ENCODE measurements around the gene IL21R.
"Not testable (repeated sequence)": the region's sequence is repeated elsewhere in the genome, so short reads cannot be mapped to it uniquely, and the experiment has no call there.

IL21R gene

DNA sequence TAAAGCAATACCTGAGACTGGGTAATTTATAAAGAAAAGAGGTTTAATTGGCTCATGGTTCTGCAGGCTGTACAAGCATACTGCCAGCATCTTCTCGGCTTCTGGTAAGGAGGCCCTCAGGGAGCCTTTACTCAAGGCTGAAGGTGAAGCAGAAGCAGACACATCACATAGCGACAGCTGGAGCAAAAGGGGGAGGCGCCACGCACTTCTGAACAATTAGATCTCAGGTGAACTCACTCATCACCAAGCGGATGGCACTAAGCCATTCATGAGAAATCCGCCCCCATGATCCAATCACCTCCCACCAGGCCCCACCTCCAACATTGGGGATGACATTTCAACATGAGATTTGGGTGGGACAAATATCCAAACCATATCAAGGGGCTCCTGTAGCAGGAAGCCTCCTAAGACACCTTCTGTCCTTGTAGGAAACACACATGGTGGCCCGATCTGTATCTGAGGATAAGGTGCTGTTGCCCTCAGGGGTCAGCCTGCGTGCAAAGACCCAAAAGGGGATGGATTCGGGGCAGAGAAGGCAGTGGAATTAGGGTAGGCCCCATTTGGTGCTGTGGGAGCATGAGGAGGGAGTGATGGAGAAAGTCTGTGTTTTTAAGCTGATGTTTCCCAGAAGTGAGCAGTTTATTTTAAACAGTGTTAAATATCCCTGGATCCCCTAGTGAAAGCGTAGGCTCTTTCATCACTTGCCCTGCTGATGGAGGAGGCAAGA, 23.0 kb downstream of the IL21R start:
- in situ Hi-C loops (cut with MboI; ENCODE audit: low sequenced_read_pairs) = no loop called here

DNA sequence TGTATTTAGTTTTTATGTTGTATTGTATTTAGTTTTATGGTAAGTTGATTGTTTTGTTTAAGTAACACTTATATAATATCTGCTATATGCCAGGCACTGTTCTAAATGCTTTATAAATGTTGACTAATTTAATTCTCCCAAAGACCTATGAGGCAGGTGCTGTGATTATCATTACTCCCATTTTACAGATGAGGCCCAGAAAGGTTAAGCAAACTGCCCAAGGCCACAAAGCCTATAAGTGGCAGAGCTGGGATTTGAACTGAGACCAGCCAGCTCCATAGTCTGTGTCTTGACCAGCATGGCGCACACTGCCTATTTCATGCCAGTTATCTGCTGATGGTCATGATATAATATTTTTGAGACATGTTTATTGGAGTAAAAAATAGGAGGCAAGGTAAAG, 24.0 kb downstream of the IL21R start:
- in situ Hi-C loops (cut with MboI; ENCODE audit: low sequenced_read_pairs) = no loop called here

DNA sequence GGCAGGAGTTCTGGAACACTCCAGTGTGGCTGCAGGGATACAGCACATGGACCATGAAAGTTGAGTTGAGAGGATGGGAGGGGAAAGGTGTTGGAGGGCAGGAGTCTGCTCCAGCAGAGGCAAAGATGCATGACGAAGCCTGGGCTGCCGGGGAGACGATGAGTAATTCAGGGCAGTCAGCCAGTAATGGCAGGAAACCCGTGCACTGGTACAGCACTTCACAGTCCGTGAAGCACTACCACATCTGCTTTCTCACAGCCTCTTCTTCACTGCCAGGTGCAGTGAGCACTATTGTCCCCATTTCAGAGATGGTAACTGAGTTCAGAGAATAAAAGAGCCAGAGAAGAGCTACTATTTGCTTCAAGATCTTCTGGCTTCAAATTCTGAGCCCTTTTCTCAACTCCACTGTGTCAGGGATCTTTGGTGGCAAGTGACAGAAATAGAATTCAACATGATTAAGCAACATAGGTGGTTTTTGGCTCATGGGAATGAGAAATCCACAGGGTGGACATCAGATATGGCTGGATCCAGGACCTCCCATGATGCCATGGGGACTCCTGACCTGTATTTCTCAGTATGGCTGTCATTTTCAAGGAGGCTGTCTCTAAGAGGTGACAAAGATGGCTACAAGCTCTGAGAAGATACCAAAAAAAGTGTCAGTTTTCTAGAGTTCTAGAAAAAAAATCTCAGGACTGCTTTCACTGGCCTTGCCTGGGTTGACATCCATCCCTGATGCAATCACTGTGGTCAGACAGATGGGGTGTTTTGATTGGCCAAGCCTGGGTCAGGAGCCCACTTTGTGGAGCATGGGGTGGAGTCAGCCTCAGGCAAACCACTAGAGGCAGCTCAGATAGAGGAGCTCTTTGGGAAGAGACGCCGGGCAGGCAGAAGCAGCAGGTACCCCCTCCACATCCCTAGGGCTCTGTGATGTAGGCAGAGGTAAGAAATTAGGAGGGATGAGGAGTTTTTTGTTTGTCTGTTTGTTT, 24.7 kb downstream of the IL21R start:
- in situ Hi-C loops (cut with MboI; ENCODE audit: low sequenced_read_pairs) = no loop called here

DNA sequence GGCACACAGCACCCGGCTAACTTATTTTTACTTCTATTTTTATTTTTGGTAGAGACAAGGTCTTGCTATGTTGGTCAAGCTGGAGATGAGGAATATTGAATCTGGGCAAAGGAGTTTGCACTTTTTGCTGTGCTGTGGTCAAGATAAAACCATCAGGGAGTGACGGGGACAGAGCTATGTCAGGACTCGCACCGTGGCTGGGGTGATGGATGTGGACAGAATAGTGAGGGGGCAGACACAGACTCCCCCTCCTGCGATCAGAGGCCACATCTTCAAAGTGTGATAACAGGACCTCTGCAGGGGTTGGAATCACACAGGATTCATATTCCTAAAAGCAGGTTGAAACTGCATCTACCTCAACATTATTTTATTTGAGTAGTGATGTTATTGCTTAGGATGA, 25.6 kb downstream of the IL21R start:
- in situ Hi-C loops (cut with MboI; ENCODE audit: low sequenced_read_pairs) = no loop called here

DNA sequence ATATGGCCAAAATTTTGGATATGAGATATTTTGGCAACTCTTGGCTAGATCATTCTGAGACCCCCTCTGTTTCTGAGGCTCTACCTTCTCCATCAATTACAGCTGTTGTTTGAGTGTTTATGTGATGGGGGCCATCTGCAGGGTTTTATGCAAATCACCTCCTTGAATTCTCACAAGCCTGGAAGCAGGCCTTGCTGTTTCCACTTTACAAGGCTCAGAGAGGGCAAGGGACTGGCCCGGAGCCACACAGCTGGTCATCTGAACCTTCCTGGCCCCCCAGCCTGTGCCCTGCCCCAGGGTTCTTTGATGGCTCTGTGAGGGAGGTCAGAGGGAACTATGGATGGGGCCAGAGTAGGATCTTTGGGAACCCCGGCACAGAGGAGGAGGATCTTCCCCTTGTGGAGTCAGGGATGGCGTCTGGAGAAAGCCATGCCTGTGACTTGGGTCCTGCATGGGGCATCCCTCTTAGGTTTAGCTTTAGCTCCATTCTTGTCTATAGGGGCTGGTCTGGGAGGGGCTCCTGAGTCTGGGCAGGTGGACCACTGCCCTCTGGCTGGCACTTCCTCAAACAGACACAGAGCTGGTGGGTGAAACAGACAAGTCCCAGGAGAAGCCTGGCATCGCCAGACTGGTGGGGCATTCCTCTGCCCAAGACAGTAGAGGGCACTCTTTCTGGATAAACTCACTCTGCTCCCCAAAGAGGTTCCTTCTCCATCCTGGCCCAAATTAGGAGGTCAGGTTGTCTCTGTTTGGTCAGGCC, 26.2 kb downstream of the IL21R start:
- in situ Hi-C loops (cut with MboI; ENCODE audit: low sequenced_read_pairs) = no loop called here

DNA sequence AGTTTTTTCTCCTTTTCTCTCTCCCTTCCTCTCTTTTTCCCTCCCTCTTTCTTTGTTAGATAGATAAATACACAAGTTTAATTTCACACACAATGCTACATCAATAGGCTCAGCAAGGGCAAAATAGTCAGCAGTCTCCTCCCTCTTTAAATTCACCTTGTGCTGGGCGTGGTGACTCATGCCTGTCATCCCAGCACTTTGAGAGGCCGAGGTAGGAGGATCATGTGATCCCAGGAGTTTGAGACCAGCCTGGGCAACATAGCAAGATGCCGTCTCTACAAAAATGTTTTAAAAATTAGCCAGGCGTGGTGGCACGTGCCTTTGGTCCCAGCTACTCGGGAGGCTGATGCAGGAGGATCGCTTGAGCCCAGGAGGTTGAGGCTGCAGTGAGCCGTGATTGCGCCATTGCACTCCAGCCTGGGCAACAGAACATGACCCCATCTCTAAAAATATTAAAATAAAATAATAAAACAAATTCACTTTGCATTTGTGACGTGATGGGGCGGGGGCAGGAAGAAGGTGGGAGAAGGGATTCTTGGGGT, 27.4 kb downstream of the IL21R start:
- in situ Hi-C loops (cut with MboI; ENCODE audit: low sequenced_read_pairs) = no loop called here

DNA sequence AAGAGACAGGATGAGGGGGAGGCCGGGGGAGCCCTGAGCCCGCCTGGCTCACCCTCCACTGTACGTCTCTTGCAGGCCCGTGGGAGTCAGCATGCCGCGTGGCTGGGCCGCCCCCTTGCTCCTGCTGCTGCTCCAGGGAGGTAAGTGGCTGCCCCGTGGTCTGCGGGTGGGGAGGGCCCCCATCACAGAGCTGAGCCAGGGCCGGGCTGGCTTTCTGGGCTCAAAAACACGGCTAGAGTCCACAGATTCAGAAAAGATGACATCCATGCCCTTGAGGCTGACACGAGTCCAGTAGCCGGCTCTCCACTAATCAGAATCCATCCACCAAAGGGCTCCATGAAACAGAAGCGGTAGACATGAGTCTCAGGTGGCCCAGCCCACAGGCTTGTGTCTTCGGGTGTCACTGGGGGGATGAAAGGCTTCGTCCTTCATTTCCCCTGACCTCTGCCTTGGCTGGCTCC, 28.0 kb downstream of the IL21R start:
- in situ Hi-C loops (cut with MboI; ENCODE audit: low sequenced_read_pairs) = no loop called here

DNA sequence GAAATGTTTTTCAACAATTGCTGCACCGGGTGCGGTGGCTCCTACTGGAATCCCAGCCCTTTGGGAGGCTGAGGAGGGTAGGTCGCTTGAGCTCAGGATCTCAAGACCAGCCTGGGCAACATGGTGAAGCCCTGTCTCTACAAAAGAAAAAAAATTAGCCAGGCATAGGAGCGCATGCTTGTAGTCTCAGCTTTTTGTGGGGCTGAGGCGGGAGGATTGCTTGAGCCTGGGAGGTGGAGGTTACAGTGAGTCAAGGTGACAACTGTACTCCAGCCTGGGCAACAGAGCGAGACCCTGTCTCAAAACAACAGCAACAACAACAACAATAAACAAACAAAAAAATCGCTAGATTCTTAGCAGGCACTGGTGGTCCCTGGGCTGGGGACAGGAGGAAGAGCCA, 28.5 kb downstream of the IL21R start:
- in situ Hi-C loops (cut with MboI; ENCODE audit: low sequenced_read_pairs) = no loop called here

DNA sequence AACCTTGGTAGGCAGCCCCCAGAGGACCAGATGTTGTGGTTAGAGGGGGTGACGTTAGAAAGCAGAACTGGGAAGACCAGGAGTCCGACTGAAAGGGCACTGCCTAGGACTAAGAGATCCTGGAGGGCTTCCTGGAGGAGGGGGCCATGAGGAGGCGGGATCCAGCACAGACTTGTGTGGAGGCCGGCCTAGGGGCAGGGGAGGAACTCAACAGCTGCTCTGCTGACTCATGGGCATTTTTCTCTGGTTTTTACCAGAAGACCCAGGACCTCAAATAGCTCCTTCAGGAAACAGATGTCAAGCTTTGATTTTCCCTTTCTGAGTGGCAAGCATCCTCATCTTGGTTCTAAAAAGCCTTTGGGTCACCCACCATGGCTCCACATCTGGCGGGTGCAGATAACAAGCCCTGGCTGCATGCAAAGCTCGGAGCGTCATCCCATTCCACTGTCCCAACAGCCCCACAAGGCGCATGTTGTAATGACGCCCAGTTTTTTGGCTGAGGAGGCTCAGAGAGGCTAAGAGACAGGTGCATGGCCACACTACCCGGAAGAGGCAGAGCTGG, 29.0 kb downstream of the IL21R start:
- in situ Hi-C loops (cut with MboI; ENCODE audit: low sequenced_read_pairs) = no loop called here

DNA sequence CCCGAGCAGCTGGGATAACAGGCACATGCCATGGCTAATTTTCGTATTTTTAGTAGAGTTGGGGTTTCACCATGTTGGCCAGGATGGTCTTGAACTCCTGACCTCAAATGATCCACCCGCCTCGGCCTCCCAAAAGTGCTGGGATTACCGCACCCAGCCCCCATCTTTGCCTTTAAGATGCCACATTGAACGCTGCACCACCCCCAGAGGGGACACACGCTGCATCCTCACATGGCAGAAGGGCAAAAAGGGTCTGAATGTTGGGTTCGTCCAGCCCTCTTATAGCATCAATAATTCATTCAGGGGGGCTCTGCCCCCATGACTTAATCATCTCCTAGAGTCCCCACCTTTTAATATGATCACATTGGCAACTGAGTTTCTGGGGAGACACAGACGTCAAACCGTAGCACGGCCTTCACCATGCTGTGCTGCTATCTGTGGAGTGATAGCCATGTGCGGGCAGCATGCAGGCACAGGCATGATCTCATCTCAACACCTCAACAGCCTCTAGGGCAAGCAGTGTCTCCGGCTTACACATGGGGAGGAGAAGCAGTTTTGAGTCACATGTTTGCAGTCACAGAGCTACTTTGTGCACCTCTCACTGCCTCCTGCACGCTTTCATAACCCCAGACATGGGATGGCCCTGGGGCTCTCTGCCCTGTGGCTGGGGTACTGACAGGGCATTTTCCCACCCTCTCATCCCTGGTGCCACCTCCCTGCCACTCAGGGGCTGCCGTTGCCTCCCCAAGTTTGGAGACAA, 30.0 kb downstream of the IL21R start:
- in situ Hi-C loops (cut with MboI; ENCODE audit: low sequenced_read_pairs) = no loop called here

DNA sequence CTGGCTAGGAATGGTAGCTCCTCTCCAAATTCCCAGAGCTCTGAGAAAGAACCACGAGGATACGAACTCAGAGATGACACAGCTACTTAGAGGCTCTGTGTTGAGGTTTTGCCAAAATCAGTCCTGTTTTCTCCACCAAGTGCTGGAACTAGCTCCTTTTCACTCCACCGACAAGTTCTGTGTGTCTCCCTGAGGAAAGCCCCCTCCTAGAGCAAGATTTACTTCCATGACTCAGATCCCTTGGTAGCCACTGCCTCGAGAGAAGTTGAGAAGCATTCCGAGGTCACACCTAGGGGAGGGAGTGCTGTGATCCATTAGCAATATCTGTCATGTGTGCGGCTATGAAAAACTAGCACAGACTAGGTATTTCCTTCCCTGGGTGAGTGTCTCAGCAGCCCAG, 30.6 kb downstream of the IL21R start:
- in situ Hi-C loops (cut with MboI; ENCODE audit: low sequenced_read_pairs) = no loop called here

DNA sequence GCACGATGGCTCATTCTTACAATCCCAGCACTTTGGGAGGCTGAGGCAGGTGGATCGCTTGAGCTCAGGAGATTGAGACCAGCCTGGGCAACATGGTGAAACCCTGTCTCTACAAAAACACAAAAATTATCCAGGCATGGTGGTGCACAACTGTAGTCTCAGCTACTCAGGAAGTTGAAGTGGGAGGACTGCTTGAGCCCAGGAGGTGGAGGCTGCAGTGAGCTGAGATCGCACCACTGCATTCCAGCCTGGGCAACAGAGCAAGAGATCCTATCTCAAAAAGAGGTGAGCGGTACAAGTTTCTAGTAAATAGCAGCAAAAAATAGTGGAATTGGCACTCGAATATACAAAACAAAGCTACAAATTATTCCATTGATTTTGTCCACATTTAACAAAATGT, 31.2 kb downstream of the IL21R start:
- in situ Hi-C loops (cut with MboI; ENCODE audit: low sequenced_read_pairs) = not testable (repeated sequence)

DNA sequence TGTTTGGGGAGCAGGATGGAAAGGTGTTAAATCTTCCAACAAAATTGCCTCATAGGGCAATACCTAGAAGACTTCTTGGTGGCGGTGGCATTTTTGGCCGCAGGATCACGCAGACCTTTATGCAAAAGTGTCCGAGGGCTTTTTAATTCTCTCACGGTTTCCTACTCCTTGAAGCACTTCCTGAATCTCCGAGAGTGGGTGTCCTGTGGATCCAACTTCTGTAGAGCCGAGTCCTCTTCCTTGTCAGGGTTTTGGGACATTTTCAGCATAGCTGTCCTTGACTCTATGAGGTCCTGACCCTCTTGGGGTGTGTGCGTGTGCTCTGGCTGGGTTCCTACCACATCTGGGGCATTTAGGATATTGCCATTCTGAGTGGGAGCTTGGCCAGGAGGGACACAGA, 31.7 kb downstream of the IL21R start:
- in situ Hi-C loops (cut with MboI; ENCODE audit: low sequenced_read_pairs) = no loop called here

DNA sequence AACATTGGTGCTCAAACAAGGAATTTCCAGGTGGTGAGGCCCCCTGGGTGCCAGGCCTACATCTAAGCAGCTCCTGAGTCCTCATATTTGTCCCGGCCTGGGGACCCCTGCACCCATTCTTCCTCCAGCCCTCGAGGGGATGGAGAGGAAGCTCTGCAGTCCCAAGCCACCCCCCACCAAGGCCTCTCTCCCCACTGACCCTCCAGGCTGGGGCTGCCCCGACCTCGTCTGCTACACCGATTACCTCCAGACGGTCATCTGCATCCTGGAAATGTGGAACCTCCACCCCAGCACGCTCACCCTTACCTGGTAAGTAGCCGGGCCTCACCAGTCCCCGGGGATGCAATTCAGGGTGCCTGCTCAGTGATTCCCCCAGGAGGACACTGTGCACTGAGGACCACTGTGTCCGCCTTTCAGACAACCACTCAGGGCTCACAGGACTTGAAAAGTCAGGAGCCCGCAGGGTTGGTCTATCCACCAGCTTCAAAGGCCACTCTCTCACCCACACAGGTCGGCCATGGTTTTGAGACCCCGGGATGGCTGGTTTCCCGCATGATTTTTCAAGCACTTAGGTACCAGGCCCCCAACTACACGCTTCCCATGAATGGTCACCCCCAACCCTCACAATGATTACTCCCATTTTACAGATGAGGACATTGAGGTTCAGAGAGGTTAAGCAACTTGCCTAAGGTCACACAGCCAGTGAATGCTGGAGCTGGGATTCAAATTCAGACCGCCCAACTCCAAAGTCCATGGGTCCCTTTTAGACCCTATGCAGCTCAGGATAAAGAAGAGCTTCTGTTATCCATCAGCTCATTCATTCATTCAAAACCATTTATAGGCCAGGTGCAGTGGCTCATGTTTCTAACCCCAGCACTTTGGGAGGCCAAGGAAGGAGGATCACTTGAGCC, 32.4 kb downstream of the IL21R start:
- in situ Hi-C loops (cut with MboI; ENCODE audit: low sequenced_read_pairs) = no loop called here

DNA sequence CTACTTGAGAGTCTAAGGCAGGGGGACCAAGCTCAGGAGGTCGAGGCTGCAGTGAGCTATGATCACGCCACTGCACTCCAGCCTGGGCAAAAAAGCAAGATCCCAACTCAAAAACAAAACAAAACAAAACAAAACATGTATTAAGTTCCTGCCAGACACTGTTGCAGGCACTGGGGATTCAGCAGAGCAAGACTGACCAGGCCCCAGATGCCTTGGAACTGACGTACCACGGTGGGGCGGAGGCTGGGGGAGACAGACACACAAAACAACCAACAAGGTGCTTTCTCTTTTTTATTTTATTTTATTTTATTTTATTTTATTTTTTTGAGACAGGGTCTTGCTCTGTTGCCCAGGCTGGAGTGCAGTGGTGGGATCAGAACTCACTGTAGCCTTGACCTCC, 33.2 kb downstream of the IL21R start:
- in situ Hi-C loops (cut with MboI; ENCODE audit: low sequenced_read_pairs) = not testable (repeated sequence)

DNA sequence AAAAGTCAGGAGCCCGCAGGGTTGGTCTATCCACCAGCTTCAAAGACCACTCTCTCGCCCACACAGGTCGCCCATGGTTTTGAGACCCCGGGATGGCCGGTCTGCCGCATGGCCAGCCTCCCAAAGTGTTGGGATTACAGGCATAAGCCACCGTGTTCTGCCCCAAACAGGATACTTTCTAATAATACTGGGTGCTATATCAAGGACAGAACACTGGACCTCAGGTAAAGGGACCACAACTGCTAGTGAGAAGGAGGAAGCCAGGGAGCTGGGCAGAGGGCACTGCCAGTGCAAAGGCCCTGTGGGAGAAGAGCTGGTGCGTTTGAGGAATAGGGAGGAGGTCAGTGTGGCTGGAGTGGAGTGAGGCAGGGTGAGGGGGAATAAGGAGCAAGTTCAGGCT, 34.1 kb downstream of the IL21R start:
- in situ Hi-C loops (cut with MboI; ENCODE audit: low sequenced_read_pairs) = no loop called here

DNA sequence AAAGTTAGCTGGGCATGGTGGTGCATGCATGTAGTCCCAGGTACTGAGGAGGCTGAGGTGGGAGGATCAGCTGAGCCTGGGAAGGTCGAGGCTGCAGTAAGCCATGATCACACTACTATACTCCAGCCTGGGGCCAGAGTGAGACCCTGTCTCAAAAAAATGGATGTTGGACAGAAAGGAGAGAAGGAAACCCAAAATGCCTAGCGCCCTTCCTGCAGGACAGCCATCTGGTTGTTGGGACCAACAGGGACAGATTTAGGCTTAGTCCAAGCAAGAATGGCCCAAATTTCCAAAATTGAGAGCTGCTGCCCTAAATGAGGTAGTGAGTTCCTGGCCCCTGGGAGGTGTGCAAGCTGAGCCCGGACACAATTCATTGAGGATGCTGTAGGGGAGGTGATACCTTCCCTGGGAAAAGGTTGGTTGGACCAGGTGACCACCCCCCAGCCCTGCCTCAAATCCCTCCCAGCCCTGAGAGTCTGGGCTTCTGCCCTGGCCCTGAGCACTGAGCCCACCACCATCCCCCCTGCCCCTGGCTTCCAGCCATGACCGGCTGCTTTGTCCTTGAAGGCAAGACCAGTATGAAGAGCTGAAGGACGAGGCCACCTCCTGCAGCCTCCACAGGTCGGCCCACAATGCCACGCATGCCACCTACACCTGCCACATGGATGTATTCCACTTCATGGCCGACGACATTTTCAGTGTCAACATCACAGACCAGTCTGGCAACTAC, 35.1 kb downstream of the IL21R start:
- in situ Hi-C loops (cut with MboI; ENCODE audit: low sequenced_read_pairs) = no loop called here

DNA sequence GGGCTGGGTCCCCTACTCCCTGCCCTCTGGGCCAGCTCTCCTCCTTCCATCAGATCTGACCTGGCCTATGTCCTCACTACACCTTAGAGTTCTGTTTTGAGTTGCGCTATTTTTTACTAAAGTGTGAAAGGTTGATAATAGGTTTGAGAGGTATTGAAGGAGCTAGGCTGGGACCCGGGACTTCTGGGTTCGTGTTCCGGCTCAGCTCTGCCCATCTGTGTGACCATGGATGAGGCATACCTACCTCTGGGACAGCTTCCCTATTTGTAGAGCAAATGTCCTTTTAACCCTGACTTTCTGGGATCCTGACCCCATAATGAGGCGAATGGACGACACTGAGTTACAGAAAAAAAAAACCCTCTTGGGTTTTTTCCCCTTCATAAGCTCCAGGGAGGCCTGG, 36.0 kb downstream of the IL21R start:
- in situ Hi-C loops (cut with MboI; ENCODE audit: low sequenced_read_pairs) = no loop called here

Data from HL-60/S4 treated with phorbol 12-myristate 13-acetate at 8.2 ng/mL for 4 days and 3 days (cell line).